ENCODE data around the gene CD164L2.
"Not testable (repeated sequence)": the region's sequence is repeated elsewhere in the genome, so short reads cannot be mapped to it uniquely, and the experiment has no call there.

DNA sequence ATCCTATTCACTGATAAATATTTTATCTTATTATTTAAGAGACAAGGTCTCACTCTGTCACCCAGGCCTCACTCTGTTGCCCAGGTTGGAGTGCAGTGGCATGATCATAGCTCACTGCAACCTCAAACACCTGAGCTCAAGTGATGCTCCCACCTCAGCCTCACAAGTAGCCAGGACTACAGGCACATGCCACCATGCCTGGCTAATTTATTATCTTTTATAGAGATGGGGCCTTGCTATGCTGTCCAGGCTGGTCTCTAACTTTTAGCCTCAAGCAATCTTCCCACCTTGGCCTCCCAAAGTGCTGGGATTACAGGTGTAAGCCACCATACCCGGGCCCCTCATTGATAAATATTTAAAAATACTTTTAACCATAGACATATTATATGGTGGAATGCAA, 49.6 kb upstream of the CD164L2 start:
- TF ChIP-seq, protein P1, sequence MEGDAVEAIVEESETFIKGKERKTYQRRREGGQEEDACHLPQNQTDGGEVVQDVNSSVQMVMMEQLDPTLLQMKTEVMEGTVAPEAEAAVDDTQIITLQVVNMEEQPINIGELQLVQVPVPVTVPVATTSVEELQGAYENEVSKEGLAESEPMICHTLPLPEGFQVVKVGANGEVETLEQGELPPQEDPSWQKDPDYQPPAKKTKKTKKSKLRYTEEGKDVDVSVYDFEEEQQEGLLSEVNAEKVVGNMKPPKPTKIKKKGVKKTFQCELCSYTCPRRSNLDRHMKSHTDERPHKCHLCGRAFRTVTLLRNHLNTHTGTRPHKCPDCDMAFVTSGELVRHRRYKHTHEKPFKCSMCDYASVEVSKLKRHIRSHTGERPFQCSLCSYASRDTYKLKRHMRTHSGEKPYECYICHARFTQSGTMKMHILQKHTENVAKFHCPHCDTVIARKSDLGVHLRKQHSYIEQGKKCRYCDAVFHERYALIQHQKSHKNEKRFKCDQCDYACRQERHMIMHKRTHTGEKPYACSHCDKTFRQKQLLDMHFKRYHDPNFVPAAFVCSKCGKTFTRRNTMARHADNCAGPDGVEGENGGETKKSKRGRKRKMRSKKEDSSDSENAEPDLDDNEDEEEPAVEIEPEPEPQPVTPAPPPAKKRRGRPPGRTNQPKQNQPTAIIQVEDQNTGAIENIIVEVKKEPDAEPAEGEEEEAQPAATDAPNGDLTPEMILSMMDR (IDR thresholded peaks at IDR 0.05) = not testable (repeated sequence)
- TF ChIP-seq POLR2A (IDR thresholded peaks at IDR 0.05) = not testable (repeated sequence)

Measured in thyroid gland (tissue), 4 donors.